Raji (cell line): Measurements from ENCODE around the gene RHEX.

Experiments
- POLR2A ChIP-seq: IDR thresholded peaks from 2 replicates; pipeline ENCODE4 v1.6.1; 2011; ENCODE audit warnings: low read depth, low read length, control low read depth; ENCODE audit not compliant: insufficient read depth

Gene RHEX

GRCh38 chr1:206144605-206145004 lies 91.6 kb downstream of the RHEX start:
- TF ChIP-seq POLR2A: no peak

DNA sequence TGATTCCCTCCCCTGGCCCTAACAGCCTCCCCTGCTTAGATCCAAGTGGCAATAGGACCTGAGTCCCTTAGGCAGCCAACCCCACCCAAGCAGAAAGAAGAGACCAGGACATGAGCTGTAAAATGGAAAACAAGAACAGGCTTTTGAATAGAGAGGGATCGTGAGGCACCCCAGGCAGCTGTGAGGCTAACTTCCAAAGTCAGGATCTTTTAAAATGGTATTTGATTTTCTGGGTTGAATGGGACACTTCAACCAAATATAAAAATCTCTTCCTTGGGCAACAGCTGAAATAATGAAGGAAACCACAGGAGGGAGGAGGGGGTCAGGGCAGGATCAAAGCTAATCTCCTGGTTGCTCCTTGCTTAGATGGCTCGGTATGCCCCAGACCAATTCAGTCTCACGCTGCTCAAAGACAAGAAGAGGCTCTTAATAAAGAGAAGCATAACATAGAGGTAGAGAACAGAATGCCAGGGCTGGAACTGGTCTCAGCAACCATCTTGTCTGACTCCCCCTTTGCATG lies 92.9 kb downstream of the RHEX start:
- TF ChIP-seq POLR2A: no peak
